OCI-LY7 (cell line): ENCODE measurements around the gene SLC29A1. TPM values are rescaled to one million over a fixed set of nuclear protein-coding genes. Genes with fewer than 3 reads are reported as not detected.

ENCODE experiments used
- BruUV-seq: library from RNA; stranded (reverse); fragments of 400-500 nt; replicated peaks from 2 replicates; lab custom pipeline; 2021; lab: Mats Ljungman, UMichigan
- CTCF ChIA-PET: fragments of 300-600 bp; sonication (Branson Sonifier 250); formaldehyde crosslinking; loops from one replicate; lab custom pipeline; 2022; ENCODE audit warnings: antibody characterized with exemption; ENCODE audit not compliant: unreplicated experiment; lab: Charles Lee
- POLR2A ChIA-PET: fragments of 300-600 bp; sonication (Branson Sonifier 250); formaldehyde crosslinking; loops from one replicate; lab custom pipeline; 2022; ENCODE audit warnings: antibody characterized with exemption; lab: Charles Lee
- DNase-seq: peaks from one replicate; pipeline ENCODE4 v3.0.0-alpha.2; 2015; ENCODE audit warnings: low spot score
- H2AFZ ChIP-seq: fragments of 200-600 bp; sonication (generic), shearing (Covaris generic); 2 replicates; pipeline ENCODE4 v1.6.1; 2014; ENCODE audit warnings: mild to moderate bottlenecking, antibody characterized with exemption, low read length, moderate library complexity
- H3K27ac ChIP-seq: fragments of 200-600 bp; sonication (generic); 2 replicates; pipeline ENCODE4 v1.5.1; 2014; ENCODE audit warnings: mixed run types, low read depth, mild to moderate bottlenecking, moderate library complexity, low read length, inconsistent platforms; ENCODE audit not compliant: poor library complexity, severe bottlenecking
- H3K36me3 ChIP-seq: fragments of 200-600 bp; sonication (generic); 2 replicates; pipeline ENCODE4 v1.6.1; 2014; ENCODE audit warnings: mild to moderate bottlenecking, antibody characterized with exemption, low read length, moderate library complexity, mixed read lengths; ENCODE audit not compliant: insufficient read depth
- H3K4me1 ChIP-seq: fragments of 200-600 bp; sonication (generic); 2 replicates; pipeline ENCODE4 v1.5.1; 2014; ENCODE audit warnings: mild to moderate bottlenecking, low read length; ENCODE audit not compliant: insufficient read depth, poor library complexity, severe bottlenecking
- H3K4me2 ChIP-seq: fragments of 200-600 bp; sonication (generic); 2 replicates; pipeline ENCODE4 v1.6.1; 2014; ENCODE audit warnings: mild to moderate bottlenecking, low read length
- H3K4me3 ChIP-seq: fragments of 200-600 bp; sonication (generic); 2 replicates; pipeline ENCODE4 v1.5.1; 2014; ENCODE audit warnings: mild to moderate bottlenecking, low read depth, low read length; ENCODE audit not compliant: poor library complexity, severe bottlenecking
- H3K79me2 ChIP-seq: fragments of 200-600 bp; sonication (generic); 2 replicates; pipeline ENCODE4 v1.6.1; 2016; ENCODE audit warnings: low read depth, mild to moderate bottlenecking, low read length, moderate library complexity, mixed read lengths; ENCODE audit not compliant: insufficient read depth
- H3K9me2 ChIP-seq: fragments of 200-600 bp; sonication (generic); 2 replicates; pipeline ENCODE4 v1.6.1; 2016; ENCODE audit warnings: mild to moderate bottlenecking, low read length, mixed read lengths; ENCODE audit not compliant: insufficient read depth
- H3K9me3 ChIP-seq: fragments of 200-600 bp; sonication (generic); 2 replicates; pipeline ENCODE4 v1.6.1; 2014; ENCODE audit warnings: mild to moderate bottlenecking, mixed run types, low read length, mixed read lengths
- H4K20me1 ChIP-seq: fragments of 200-600 bp; sonication (generic); 2 replicates; pipeline ENCODE4 v1.6.1; 2014; ENCODE audit warnings: mild to moderate bottlenecking, antibody characterized with exemption, low read length, moderate library complexity, mixed read lengths; ENCODE audit not compliant: insufficient read depth
- CTCF ChIP-seq: fragments of 200-600 bp; sonication (generic); conservative IDR thresholded peaks from 2 replicates; pipeline ENCODE4 v1.5.1; 2014; ENCODE audit warnings: mild to moderate bottlenecking, antibody characterized with exemption, low read length, moderate library complexity, mixed read lengths
- EZH2phosphoT487 ChIP-seq: fragments of 200-600 bp; sonication (generic); IDR thresholded peaks from 2 replicates; pipeline ENCODE4 v1.6.1; 2018; ENCODE audit warnings: low read depth, borderline replicate concordance, mild to moderate bottlenecking, mixed run types, antibody characterized with exemption, low read length, moderate library complexity, mixed read lengths
- intact Hi-C: fragments of 100-400 bp; cut with micrococcal nuclease; formaldehyde crosslinking; loops from one replicate; pipeline ENCODE4 v1.10.0; 2022; ENCODE audit not compliant: unreplicated experiment
- total RNA-seq, 2 experiments: library from RNA; depleted of rRNA in 1 of 2; stranded (reverse); fragments of >200 nt in 1 of 2; shearing (Covaris generic) in 1 of 2; gene quantifications; 2 replicates each; pipeline ENCODE4 v1.2.3, GENCODE V29; 2014 to 2022

Gene SLC29A1
- total RNA-seq, 2 experiments from 2014 or later: 52.6 to 64.6 TPM

DNA sequence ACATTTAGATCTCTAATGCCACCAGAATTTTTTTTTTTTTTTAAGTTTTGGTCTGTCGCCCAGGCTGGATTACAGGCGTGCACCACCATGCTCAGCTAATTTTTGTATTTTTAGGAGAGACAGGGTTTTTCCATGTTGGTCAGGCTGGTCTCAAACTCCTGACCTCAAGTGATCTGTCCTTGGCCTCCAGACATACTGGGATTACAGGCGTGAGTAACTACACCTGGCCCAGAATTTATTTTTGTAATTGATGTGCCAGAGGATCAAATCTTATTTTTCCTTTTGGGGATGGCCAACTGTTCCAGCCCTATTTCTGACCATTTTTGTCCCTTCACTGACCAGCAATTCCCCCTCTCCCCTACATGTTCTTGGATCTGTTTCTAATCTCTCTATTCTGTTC, 24.7 kb upstream of the SLC29A1 start:
- no peaks in the 10 kb centered on the region for H4K20me1 ChIP-seq
- H3K9me3 ChIP-seq: no peaks in the 10 kb centered on the region
- TF ChIP-seq EZH2phosphoT487 (no peak), CTCF (no peak)
- no peaks in the 10 kb centered on the region for H3K79me2 ChIP-seq
- DNase-seq: no peak
- no peaks in the 10 kb centered on the region for H3K4me1 ChIP-seq
- no peaks in the 10 kb centered on the region for H3K9me2 ChIP-seq
- H3K36me3 ChIP-seq: no peaks in the 10 kb centered on the region
- no TSS peak for BruUV-seq
- H2AFZ ChIP-seq: no peak overlapping the region
- POLR2A ChIA-PET: interaction anchor here (0.6 to 0.7 kb wide), 2 partner anchors 26 to 70 kb away, joined by 3 read pairs; no protein-coding TSS in a partner anchor
- CTCF ChIA-PET: no interaction called here
- H3K4me3 ChIP-seq: no peak overlapping the region
- intact Hi-C loops: no loop called here
- no peak overlapping the region for H3K27ac ChIP-seq
- no peak overlapping the region for H3K4me2 ChIP-seq

GRCh38 chr6:44199883-44200282, 23.5 kb upstream of the SLC29A1 start:
- Histone ChIP-seq H3K79me2 (no peaks in the 10 kb centered on the region), H3K4me3 (no peak overlapping the region), H2AFZ (no peak overlapping the region), H3K4me2 (no peak overlapping the region), H4K20me1 (no peaks in the 10 kb centered on the region), H3K27ac (no peak overlapping the region), H3K9me2 (no peaks in the 10 kb centered on the region), H3K4me1 (no peaks in the 10 kb centered on the region), H3K36me3 (no peaks in the 10 kb centered on the region), H3K9me3 (no peaks in the 10 kb centered on the region)
- DNase-seq: no peak
- no TSS peak for BruUV-seq
- POLR2A ChIA-PET: interaction anchor here (1.1 kb wide), 1 partner anchor 12 kb away, joined by 3 read pairs; no protein-coding TSS in a partner anchor
- TF ChIP-seq CTCF: no peak
- CTCF ChIA-PET: no interaction called here
- intact Hi-C loops: no loop called here

GRCh38 chr6:44201200-44201599, 22.2 kb upstream of the SLC29A1 start:
- intact Hi-C loops: no loop called here
- Histone ChIP-seq H2AFZ (no peak overlapping the region), H3K36me3 (no peaks in the 10 kb centered on the region), H3K9me2 (no peaks in the 10 kb centered on the region), H4K20me1 (no peaks in the 10 kb centered on the region), H3K9me3 (no peaks in the 10 kb centered on the region), H3K4me1 (peaks cover under 1% of the 10 kb centered on the region), H3K4me3 (no peak overlapping the region), H3K27ac (no peak overlapping the region), H3K4me2 (no peak overlapping the region), H3K79me2 (no peaks in the 10 kb centered on the region)
- ChIA-PET CTCF (no interaction called here), POLR2A (no interaction called here)
- DNase-seq: no peak
- BruUV-seq: no TSS peak
- TF ChIP-seq CTCF: no peak
- no peak for TF ChIP-seq EZH2phosphoT487
